OCI-LY1 (cell line): ENCODE measurements around the gene HCST.
"Not testable (repeated sequence)": the region's sequence is repeated elsewhere in the genome, so short reads cannot be mapped to it uniquely, and the experiment has no call there.

Experiments
- H2AFZ ChIP-seq: fragments of 200-600 bp; sonication (generic), shearing (Covaris generic); 2 replicates; pipeline ENCODE4 v1.6.0; 2014; ENCODE audit warnings: antibody characterized with exemption, mild to moderate bottlenecking, low read length
- H3F3A ChIP-seq: fragments of 200-600 bp; sonication (generic), shearing (Covaris generic); 2 replicates; pipeline ENCODE4 v1.6.0; 2014; ENCODE audit warnings: mild to moderate bottlenecking, antibody characterized with exemption, low read length, moderate library complexity; ENCODE audit not compliant: insufficient read depth
- H3K27ac ChIP-seq: fragments of 200-600 bp; sonication (generic); 2 replicates; pipeline ENCODE4 v1.5.1; 2014; ENCODE audit warnings: low read length, mixed run types, mild to moderate bottlenecking, low read depth; ENCODE audit not compliant: poor library complexity, severe bottlenecking
- H3K27me3 ChIP-seq: fragments of 200-600 bp; sonication (generic); 2 replicates; pipeline ENCODE4 v1.6.0; 2014; ENCODE audit warnings: antibody characterized with exemption, mild to moderate bottlenecking, low read length, moderate library complexity; ENCODE audit not compliant: insufficient read depth
- H3K36me3 ChIP-seq: fragments of 200-600 bp; sonication (generic); 2 replicates; pipeline ENCODE4 v1.6.1; 2014; ENCODE audit warnings: mild to moderate bottlenecking, antibody characterized with exemption, low read length, moderate library complexity, mixed read lengths; ENCODE audit not compliant: insufficient read depth
- H3K4me1 ChIP-seq: fragments of 200-600 bp; sonication (generic); 2 replicates; pipeline ENCODE4 v1.5.1; 2014; ENCODE audit warnings: mild to moderate bottlenecking, low read length, moderate library complexity; ENCODE audit not compliant: insufficient read depth, severe bottlenecking
- H3K4me2 ChIP-seq: fragments of 200-600 bp; sonication (generic), shearing (Covaris generic); 2 replicates; pipeline ENCODE4 v1.6.1; 2014; ENCODE audit warnings: low read length
- H3K4me3 ChIP-seq: fragments of 200-600 bp; sonication (generic); 2 replicates; pipeline ENCODE4 v1.5.1; 2014; ENCODE audit warnings: low read length, low read depth, mild to moderate bottlenecking, mixed read lengths; ENCODE audit not compliant: poor library complexity, severe bottlenecking
- H3K79me2 ChIP-seq: fragments of 200-600 bp; shearing (Covaris generic); 2 replicates; pipeline ENCODE4 v1.6.1; 2016; ENCODE audit warnings: mixed run types, low read length, mixed read lengths; ENCODE audit not compliant: insufficient read depth
- H3K9ac ChIP-seq: fragments of 200-600 bp; sonication (generic), shearing (Covaris generic); 2 replicates; pipeline ENCODE4 v1.6.1; 2014; ENCODE audit warnings: mild to moderate bottlenecking, low read length, mixed read lengths
- H3K9me2 ChIP-seq: fragments of 200-600 bp; sonication (generic), shearing (Covaris generic); 2 replicates; pipeline ENCODE4 v1.6.1; 2014; ENCODE audit warnings: low read depth, mild to moderate bottlenecking, low read length, mixed read lengths
- H3K9me3 ChIP-seq: fragments of 200-600 bp; shearing (Covaris generic); 2 replicates; pipeline ENCODE4 v1.6.1; 2014; ENCODE audit warnings: low read length, mixed read lengths
- H4K20me1 ChIP-seq: fragments of 200-600 bp; sonication (generic), shearing (Covaris generic); 2 replicates; pipeline ENCODE4 v1.6.0; 2016; ENCODE audit warnings: mild to moderate bottlenecking, low read length; ENCODE audit not compliant: insufficient read depth
- EZH2 ChIP-seq: fragments of 200-600 bp; sonication (generic), shearing (Covaris generic); IDR thresholded peaks from 2 replicates; pipeline ENCODE4 v1.8.0; 2017; ENCODE audit warnings: borderline replicate concordance, mixed run types, mild to moderate bottlenecking, antibody characterized with exemption, low read length, moderate library complexity, mixed read lengths
- TF ChIP-seq, protein P1 (sequence below): fragments of 200-600 bp; sonication (generic), shearing (Covaris generic); IDR thresholded peaks from 2 replicates; pipeline ENCODE4 v1.5.1; 2017; ENCODE audit warnings: mild to moderate bottlenecking, antibody characterized with exemption, low read length, moderate library complexity, mixed read lengths

The HCST gene

DNA sequence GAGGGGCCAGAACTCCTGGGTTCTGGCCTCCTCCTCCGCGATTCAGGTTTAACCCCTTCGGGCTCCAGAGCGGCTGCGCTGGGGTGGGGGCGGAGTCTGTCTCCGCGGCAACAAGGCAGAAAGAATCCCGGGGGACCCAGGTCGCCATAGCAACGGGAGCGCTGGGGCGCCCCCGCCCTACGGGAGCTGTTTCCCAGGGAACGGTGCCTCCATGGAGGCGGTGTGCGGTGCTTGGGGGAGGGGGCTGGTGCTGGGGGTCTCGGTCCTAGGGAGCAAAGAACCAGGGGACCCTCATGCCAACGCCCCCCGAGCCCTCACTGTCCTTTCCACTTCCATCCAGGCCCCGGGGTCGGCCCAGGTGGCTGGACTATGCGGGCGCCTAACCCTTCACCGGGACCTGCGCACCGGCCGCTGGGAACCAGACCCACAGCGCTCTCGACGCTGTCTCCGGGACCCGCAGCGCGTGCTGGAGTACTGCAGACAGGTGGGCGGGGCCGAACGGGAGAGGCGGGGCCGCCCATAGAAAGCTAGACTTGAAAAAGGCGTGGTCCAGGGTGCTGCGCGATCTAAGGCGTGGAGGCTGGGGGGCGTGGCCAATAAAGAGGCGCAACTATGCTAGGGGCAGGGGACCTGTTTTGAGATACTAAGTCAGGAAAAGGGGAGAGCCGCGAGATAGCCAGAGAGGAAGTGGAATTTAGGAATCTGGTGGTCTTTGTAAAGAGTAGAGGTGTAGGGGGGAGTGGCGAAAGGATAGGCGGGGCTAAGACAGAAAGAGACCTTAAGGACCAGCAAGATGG, 32.8 kb upstream of the HCST start:
- H3K9me2 ChIP-seq, result no peaks in the 10 kb centered on the region
- no peaks in the 10 kb centered on the region for H3F3A ChIP-seq
- H2AFZ ChIP-seq, result no peak overlapping the region
- H3K9me3 ChIP-seq, result no peaks in the 10 kb centered on the region
- H3K4me2 ChIP-seq, result peak overlapping the region; percentile 52
- peaks cover 4% of the 10 kb centered on the region; the same call in 1 of the 2 replicates for H3K27me3 ChIP-seq
- no peaks in the 10 kb centered on the region for H3K79me2 ChIP-seq
- H3K4me3 ChIP-seq, result peak overlapping the region; percentile 44
- H4K20me1 ChIP-seq, result no peaks in the 10 kb centered on the region
- H3K9ac ChIP-seq, result no peak overlapping the region
- H3K4me1 ChIP-seq, result peaks cover 18% of the 10 kb centered on the region
- H3K36me3 ChIP-seq, result no peaks in the 10 kb centered on the region
- H3K27ac ChIP-seq, result no peak overlapping the region
- TF ChIP-seq EZH2, result no peak
- TF ChIP-seq, protein P1, sequence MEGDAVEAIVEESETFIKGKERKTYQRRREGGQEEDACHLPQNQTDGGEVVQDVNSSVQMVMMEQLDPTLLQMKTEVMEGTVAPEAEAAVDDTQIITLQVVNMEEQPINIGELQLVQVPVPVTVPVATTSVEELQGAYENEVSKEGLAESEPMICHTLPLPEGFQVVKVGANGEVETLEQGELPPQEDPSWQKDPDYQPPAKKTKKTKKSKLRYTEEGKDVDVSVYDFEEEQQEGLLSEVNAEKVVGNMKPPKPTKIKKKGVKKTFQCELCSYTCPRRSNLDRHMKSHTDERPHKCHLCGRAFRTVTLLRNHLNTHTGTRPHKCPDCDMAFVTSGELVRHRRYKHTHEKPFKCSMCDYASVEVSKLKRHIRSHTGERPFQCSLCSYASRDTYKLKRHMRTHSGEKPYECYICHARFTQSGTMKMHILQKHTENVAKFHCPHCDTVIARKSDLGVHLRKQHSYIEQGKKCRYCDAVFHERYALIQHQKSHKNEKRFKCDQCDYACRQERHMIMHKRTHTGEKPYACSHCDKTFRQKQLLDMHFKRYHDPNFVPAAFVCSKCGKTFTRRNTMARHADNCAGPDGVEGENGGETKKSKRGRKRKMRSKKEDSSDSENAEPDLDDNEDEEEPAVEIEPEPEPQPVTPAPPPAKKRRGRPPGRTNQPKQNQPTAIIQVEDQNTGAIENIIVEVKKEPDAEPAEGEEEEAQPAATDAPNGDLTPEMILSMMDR, result no peak

DNA sequence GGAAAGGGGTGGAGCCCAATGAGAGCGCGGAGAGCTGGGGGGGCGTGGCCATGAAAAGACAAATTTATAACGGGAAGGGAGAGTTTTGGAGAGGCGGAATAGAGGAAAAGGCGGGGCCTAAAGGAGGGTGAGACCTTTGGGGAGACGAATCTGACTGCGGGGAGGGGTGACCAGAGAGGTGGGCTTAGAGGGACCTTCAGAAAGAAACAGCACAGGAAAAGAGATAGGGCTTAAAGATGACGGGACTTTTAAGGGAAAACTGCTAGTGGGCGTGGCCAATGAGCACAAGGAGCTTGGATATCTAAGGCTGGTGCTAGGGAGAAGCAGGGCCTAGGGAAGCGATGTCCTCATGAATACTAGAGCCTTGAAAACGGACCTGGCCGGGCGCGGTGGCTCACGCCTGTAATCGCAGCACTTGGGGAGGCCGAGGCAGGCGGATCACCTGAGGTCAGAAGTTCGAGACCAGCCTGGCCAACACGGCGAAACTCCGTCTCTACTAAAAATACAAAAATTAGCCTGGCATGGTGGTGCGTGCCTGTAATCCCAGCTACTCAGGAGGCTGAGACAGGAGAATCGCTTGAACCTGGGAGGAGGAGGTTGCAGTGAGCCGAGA, 32.1 kb upstream of the HCST start:
- not testable (repeated sequence) for H2AFZ ChIP-seq, H3K27ac ChIP-seq, H3K9me2 ChIP-seq, H3K9me3 ChIP-seq, H3K36me3 ChIP-seq, H3K27me3 ChIP-seq, H3K79me2 ChIP-seq, H4K20me1 ChIP-seq, H3K9ac ChIP-seq, H3F3A ChIP-seq
- Histone ChIP-seq H3K4me2 (peak overlapping the region; percentile 52), H3K4me1 (peaks cover 18% of the 10 kb centered on the region), H3K4me3 (peak overlapping the region; percentile 44)

DNA sequence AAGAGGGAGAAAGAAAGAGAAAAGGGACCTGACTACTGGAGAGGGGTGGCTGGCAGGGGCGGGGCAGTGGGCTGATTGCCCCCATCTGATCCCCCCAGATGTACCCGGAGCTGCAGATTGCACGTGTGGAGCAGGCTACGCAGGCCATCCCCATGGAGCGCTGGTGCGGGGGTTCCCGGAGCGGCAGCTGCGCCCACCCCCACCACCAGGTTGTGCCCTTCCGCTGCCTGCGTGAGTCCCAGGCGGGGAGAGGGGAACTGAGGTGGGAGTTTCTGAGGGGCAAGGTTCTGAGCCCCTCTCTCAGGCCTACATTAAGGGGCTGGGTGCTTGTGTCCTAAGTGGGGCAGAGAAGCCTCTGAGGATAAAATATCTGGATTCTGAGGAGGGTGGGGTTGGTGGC, 31.5 kb upstream of the HCST start:
- Histone ChIP-seq H3K27ac (no peak overlapping the region), H4K20me1 (no peaks in the 10 kb centered on the region), H3K36me3 (no peaks in the 10 kb centered on the region), H3K4me1 (peaks cover 18% of the 10 kb centered on the region), H3K79me2 (no peaks in the 10 kb centered on the region), H3K4me3 (no peak overlapping the region), H3K9ac (no peak overlapping the region), H3F3A (no peaks in the 10 kb centered on the region), H3K27me3 (peaks cover 4% of the 10 kb centered on the region; the same call in 1 of the 2 replicates), H2AFZ (no peak overlapping the region), H3K9me3 (no peaks in the 10 kb centered on the region), H3K4me2 (no peak overlapping the region), H3K9me2 (no peaks in the 10 kb centered on the region)
- TF ChIP-seq EZH2, result no peak
- TF ChIP-seq, protein P1, result no peak
